Cardiac fibroblast (primary cell): Measurements from ENCODE around the gene ADAMTS17.

Experiments used
- DNase-seq, 2 donors: peaks; one replicate each; pipeline versions ENCODE4 v3.0.0 to v3.0.0-alpha.2; 2010; ENCODE audit warnings: low read depth in 2 of 2
- H3K4me3 ChIP-seq, 2 donors: replicated peaks in 1 of 2; 1 replicate in 1 of 2; 2 replicates in 1 of 2; pipeline ENCODE4 v1.5.1; 2011; ENCODE audit warnings: low read depth in 2 of 2, low read length in 2 of 2, mild to moderate bottlenecking in 2 of 2, moderate library complexity in 1 of 2
- CTCF ChIP-seq: IDR thresholded peaks from one replicate; pipeline ENCODE4 v1.5.1; 2011; ENCODE audit warnings: low read depth, mild to moderate bottlenecking, low read length, inconsistent platforms

Gene ADAMTS17

GRCh38 chr15:100166313-100166712 is 175.5 kb downstream of the ADAMTS17 start:
- no peak for DNase-seq
- TF ChIP-seq CTCF, result no peak
- H3K4me3 ChIP-seq, result no peak overlapping the region

DNA sequence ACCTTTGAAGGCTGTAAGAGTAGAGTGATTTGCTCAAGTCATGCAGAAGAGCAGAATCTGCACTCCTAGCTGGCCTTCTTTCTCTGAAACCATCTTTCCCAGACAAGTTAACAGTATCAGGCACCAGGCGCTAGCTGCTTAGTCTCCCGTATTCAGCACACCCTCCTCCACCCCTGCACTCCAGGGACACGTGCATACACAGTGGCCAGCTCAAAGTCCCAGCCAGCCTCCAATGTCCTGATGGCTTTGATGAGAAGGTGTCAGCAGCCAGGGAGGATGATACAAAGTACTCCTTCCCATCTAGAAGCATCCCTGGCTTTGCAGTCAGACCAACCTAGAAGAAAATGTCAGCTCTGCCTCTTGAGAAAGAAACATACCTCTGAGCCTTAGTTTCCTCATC is 177.8 kb downstream of the ADAMTS17 start:
- TF ChIP-seq CTCF, result no peak
- no peak overlapping the region for H3K4me3 ChIP-seq
- DNase-seq, result no peak

- TF ChIP-seq CTCF, result no peak
- H3K4me3 ChIP-seq, result no peak overlapping the region
- no peak for DNase-seq
Observed at GRCh38 chr15:100160953-100161352, 180.8 kb downstream of the ADAMTS17 start.

- H3K4me3 ChIP-seq, result no peak overlapping the region
- no peak for TF ChIP-seq CTCF
- DNase-seq, result peak in 1 of 2 donors; percentile 8
Observed at GRCh38 chr15:100159436-100159835, 182.3 kb downstream of the ADAMTS17 start.

DNA sequence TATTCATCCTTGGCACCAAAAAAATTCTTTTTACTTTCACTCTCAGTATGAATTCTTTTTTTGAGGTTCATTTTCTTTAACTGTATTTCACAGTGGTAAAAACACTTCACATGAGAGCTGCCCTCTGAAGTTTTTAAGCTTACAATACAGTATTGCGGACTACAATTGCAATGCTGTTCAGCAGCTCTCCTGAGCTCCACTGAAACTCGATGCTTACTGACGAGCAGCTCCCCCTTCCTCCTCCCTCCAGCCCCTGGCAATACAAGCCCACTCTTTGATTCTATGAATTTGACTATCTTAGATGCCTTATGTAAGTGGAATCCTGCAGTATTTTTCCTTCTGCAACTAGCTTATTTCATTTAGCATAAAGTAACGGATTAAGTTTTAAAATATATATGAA is 183.4 kb downstream of the ADAMTS17 start:
- H3K4me3 ChIP-seq, result no peak overlapping the region
- TF ChIP-seq CTCF, result no peak
- DNase-seq, result no peak

GRCh38 chr15:100156201-100156600 is 185.6 kb downstream of the ADAMTS17 start:
- no peak for DNase-seq
- no peak overlapping the region for H3K4me3 ChIP-seq
- TF ChIP-seq CTCF, result no peak

GRCh38 chr15:100154338-100154737 is 187.4 kb downstream of the ADAMTS17 start:
- no peak overlapping the region for H3K4me3 ChIP-seq
- TF ChIP-seq CTCF, result no peak
- DNase-seq, result no peak
